Liver (tissue), 9 donors: ENCODE measurements around the gene SCUBE3. TPM values are rescaled to one million over a fixed set of nuclear protein-coding genes. Genes with fewer than 3 reads are reported as not detected.

Experiments used
- DNase-seq: peaks from one replicate; pipeline ENCODE4 v3.0.0-alpha.2; 2017; ENCODE audit warnings: low spot score
- H3K27ac ChIP-seq, 2 donors: one replicate each; pipeline ENCODE4 v1.7.0; 2013; ENCODE audit warnings: inconsistent platforms in 2 of 2, low read length in 2 of 2, control low read depth in 1 of 2, low read depth in 1 of 2, mild to moderate bottlenecking in 1 of 2
- H3K27me3 ChIP-seq, 4 donors: one replicate each; pipeline versions ENCODE4 v1.6.1 to v1.7.0; 2013; ENCODE audit warnings: low read length in 3 of 4, inconsistent platforms in 1 of 4, mild to moderate bottlenecking in 1 of 4, moderate library complexity in 1 of 4; ENCODE audit not compliant: control insufficient read depth in 4 of 4, insufficient read depth in 4 of 4
- H3K36me3 ChIP-seq, 4 donors: one replicate each; pipeline versions ENCODE4 v1.6.1 to v1.7.0; 2013; ENCODE audit warnings: low read length in 3 of 4, mild to moderate bottlenecking in 3 of 4, low read depth in 1 of 4, moderate library complexity in 1 of 4; ENCODE audit not compliant: control insufficient read depth in 4 of 4, insufficient read depth in 3 of 4
- H3K4me1 ChIP-seq, 4 donors: one replicate each; pipeline versions ENCODE4 v1.6.1 to v1.7.0; 2013; ENCODE audit warnings: low read length in 3 of 4, mild to moderate bottlenecking in 3 of 4, moderate library complexity in 1 of 4; ENCODE audit not compliant: control insufficient read depth in 4 of 4, insufficient read depth in 4 of 4
- H3K4me3 ChIP-seq, 3 donors: one replicate each; pipeline versions ENCODE4 v1.6.1 to v1.7.0; 2013; ENCODE audit warnings: low read length in 3 of 3, control low read depth in 1 of 3, low read depth in 1 of 3, mild to moderate bottlenecking in 1 of 3
- H3K9ac ChIP-seq, 2 donors: one replicate each; pipeline ENCODE4 v1.7.0; 2013; ENCODE audit warnings: low read length in 2 of 2, mild to moderate bottlenecking in 2 of 2, moderate library complexity in 2 of 2, control low read depth in 1 of 2, low read depth in 1 of 2
- H3K9me3 ChIP-seq, 4 donors: one replicate each; pipeline versions ENCODE4 v1.6.1 to v1.7.0; 2013; ENCODE audit warnings: low read length in 3 of 4; ENCODE audit not compliant: control insufficient read depth in 4 of 4
- EGR1 ChIP-seq, 2 donors: IDR thresholded peaks; 2 replicates each; pipeline ENCODE4 v1.6.1; 2016 to 2018; ENCODE audit warnings: antibody characterized with exemption in 2 of 2, low read depth in 2 of 2
- FOXA1 ChIP-seq: IDR thresholded peaks from 2 replicates; pipeline ENCODE4 v1.6.1; 2016; ENCODE audit warnings: antibody characterized with exemption
- FOXA2 ChIP-seq: IDR thresholded peaks from 2 replicates; pipeline ENCODE4 v1.6.1; 2016; ENCODE audit warnings: antibody characterized with exemption
- GABPA ChIP-seq, 2 donors: IDR thresholded peaks in 1 of 2; conservative IDR thresholded peaks in 1 of 2; 2 replicates each; pipeline ENCODE4 v1.6.1; 2016; ENCODE audit warnings: antibody characterized with exemption in 2 of 2, mild to moderate bottlenecking in 1 of 2, moderate library complexity in 1 of 2
- HNF4A ChIP-seq, 2 donors: conservative IDR thresholded peaks; 2 replicates each; pipeline ENCODE4 v1.6.1; 2016; ENCODE audit warnings: antibody characterized with exemption in 2 of 2, mild to moderate bottlenecking in 2 of 2
- HNF4G ChIP-seq: IDR thresholded peaks from 2 replicates; pipeline ENCODE4 v1.6.1; 2016; ENCODE audit warnings: antibody characterized with exemption
- JUND ChIP-seq, 2 donors: IDR thresholded peaks; 2 replicates each; pipeline ENCODE4 v1.6.1; 2016; ENCODE audit warnings: antibody characterized with exemption in 2 of 2
- NR2F2 ChIP-seq: IDR thresholded peaks from 2 replicates; pipeline ENCODE4 v1.6.1; 2016; ENCODE audit warnings: antibody characterized with exemption
- RAD21 ChIP-seq, 2 donors: IDR thresholded peaks; 2 replicates each; pipeline ENCODE4 v1.6.1; 2016; ENCODE audit warnings: antibody characterized with exemption in 2 of 2, mild to moderate bottlenecking in 2 of 2
- RXRA ChIP-seq, 2 donors: IDR thresholded peaks; 2 replicates each; pipeline ENCODE4 v1.6.1; 2017 to 2018; ENCODE audit warnings: antibody characterized with exemption in 2 of 2, mild to moderate bottlenecking in 1 of 2
- SP1 ChIP-seq: IDR thresholded peaks from 2 replicates; pipeline ENCODE4 v1.6.1; 2018; ENCODE audit warnings: antibody characterized with exemption, mild to moderate bottlenecking
- TAF1 ChIP-seq: conservative IDR thresholded peaks from 2 replicates; pipeline ENCODE4 v1.6.1; 2016; ENCODE audit warnings: antibody characterized with exemption, mild to moderate bottlenecking
- YY1 ChIP-seq: IDR thresholded peaks from 2 replicates; pipeline ENCODE4 v1.6.1; 2016; ENCODE audit warnings: antibody characterized with exemption, mild to moderate bottlenecking
- WGBS: extraction: QIAGEN DNeasy Blood & Tissue Kit; methylation state at CpG from one replicate; pipeline ENCODE4 v1.1.7; 2013; 5-methylcytosine and 5-hydroxymethylcytosine counted together
- polyA plus RNA-seq, 2 donors: library from polyadenylated mRNA; stranded (reverse) in 1 of 2; unstranded in 1 of 2; fragments of 200-250 nt in 1 of 2; fragments of >200 nt in 1 of 2; fragmentation: Nextera tagmentation in 1 of 2; extraction: Ambion mirVana in 1 of 2; gene quantifications; one replicate each; pipeline versions ENCODE4 v1.2.1 to v1.2.3, GENCODE V29; 2013 to 2015
- total RNA-seq, 2 donors: library from RNA; depleted of rRNA; stranded (reverse); fragments of >200 nt; gene quantifications; one replicate each; pipeline ENCODE4 v1.2.3, GENCODE V29; 2014
- TF ChIP-seq, protein P1 (sequence below): IDR thresholded peaks from 2 replicates; pipeline ENCODE4 v1.6.1; 2016; ENCODE audit warnings: antibody characterized with exemption, mild to moderate bottlenecking
- TF ChIP-seq, protein P2 (sequence below): IDR thresholded peaks from 2 replicates; pipeline ENCODE4 v1.6.1; 2016; ENCODE audit warnings: antibody characterized with exemption
- TF ChIP-seq, protein P3 (sequence below): IDR thresholded peaks from 2 replicates; pipeline ENCODE4 v1.6.1; 2016; ENCODE audit warnings: antibody characterized with exemption
- TF ChIP-seq, protein P4 (sequence below): IDR thresholded peaks from 2 replicates; pipeline ENCODE4 v1.6.1; 2016; ENCODE audit warnings: antibody characterized with exemption
- TF ChIP-seq, protein P5 (sequence below): fragments of 150-350 bp; IDR thresholded peaks from 2 replicates; pipeline ENCODE4 v1.5.1; 2017; ENCODE audit warnings: improper control_type of control experiment, low read depth, low read length; ENCODE audit not compliant: missing input control
- donor health status: healthy.
- donor health status: healthy.
- donor health status: healthy.
- donor health status: healthy.
- donor health status: healthy.

Gene SCUBE3
- total and polyA plus RNA-seq, 4 donors = 0.03 to 0.09 (median 0.07) TPM

DNA sequence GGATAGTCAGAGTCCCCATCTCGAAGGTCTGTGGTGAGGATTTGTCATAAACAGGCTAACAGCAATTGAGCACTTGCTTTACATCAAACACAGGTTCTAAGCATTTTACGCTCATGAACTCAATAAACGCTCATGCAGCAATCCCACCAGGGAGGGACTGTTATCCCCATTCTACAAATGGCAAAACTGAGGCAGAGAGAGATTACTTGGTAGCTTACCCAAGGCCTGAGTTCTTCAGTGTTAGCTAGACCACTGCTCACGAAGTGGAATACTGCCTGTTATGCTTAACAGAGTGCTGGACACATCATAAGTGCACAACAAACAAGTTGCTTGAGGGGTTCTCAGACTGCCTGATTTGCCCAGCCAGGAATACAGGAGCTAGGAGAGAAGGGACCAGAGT is 48.9 kb upstream of the SCUBE3 start:
- no peak overlapping the region for H3K9ac ChIP-seq
- DNase-seq = no peak

DNA sequence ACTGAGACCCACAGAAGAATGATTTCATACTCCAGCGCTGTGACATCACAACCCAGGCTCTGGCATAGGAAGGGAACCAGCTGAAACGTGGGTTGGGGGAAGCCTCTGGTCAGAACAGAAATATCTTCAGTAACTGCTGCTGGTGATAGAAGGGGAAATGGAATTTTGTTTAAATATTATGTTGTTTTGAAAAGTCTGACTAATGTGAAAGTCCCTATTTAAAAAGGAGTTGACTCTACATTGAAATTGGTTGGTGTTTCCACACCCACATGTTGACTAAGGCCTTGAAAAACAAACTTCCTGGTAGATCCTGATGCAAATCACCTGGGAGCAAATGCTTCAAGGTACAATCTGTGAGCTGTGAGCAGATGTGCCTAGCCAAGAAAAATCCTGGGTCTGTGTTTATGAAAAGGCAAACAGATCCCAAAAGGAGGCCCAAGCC is 48.1 kb upstream of the SCUBE3 start:
- Histone ChIP-seq H3K27ac (peak overlapping the region; percentile 91 to 92), H3K27me3 (no peaks in the 10 kb centered on the region), H3K4me3 (no peak overlapping the region), H3K9me3 (no peaks in the 10 kb centered on the region), H3K4me1 (peaks cover 8 to 50% (median 32%) of the 10 kb centered on the region in 4 donors), H3K36me3 (no peaks in the 10 kb centered on the region), H3K9ac (peak overlapping the region; percentile 5 to 26)
- TF ChIP-seq GABPA (IDR thresholded peaks at IDR 0.05 in 1 of 2, conservative IDR thresholded peaks at IDR 0.05 in 1 of 2) (peak in 1 of 2 donors; percentile 56), NR2F2 (no peak), FOXA2 (peak; percentile 97), FOXA1 (peak; percentile 93), SP1 (peak; percentile 87), EGR1 (IDR thresholded peaks at IDR 0.05; ENCODE audit: low read depth in 2 of 2) (peak in 1 of 2 donors; percentile 33), RXRA (IDR thresholded peaks at IDR 0.05) (peak in 1 of 2 donors; percentile 60), TAF1 (no peak), RAD21 (IDR thresholded peaks at IDR 0.05) (peak in 1 of 2 donors; percentile 22), HNF4G (no peak), YY1 (peak; percentile 51), HNF4A (conservative IDR thresholded peaks at IDR 0.05) (peak; percentile 77 to 86), JUND (IDR thresholded peaks at IDR 0.05) (peak; percentile 47 to 86)
- TF ChIP-seq, protein P1, sequence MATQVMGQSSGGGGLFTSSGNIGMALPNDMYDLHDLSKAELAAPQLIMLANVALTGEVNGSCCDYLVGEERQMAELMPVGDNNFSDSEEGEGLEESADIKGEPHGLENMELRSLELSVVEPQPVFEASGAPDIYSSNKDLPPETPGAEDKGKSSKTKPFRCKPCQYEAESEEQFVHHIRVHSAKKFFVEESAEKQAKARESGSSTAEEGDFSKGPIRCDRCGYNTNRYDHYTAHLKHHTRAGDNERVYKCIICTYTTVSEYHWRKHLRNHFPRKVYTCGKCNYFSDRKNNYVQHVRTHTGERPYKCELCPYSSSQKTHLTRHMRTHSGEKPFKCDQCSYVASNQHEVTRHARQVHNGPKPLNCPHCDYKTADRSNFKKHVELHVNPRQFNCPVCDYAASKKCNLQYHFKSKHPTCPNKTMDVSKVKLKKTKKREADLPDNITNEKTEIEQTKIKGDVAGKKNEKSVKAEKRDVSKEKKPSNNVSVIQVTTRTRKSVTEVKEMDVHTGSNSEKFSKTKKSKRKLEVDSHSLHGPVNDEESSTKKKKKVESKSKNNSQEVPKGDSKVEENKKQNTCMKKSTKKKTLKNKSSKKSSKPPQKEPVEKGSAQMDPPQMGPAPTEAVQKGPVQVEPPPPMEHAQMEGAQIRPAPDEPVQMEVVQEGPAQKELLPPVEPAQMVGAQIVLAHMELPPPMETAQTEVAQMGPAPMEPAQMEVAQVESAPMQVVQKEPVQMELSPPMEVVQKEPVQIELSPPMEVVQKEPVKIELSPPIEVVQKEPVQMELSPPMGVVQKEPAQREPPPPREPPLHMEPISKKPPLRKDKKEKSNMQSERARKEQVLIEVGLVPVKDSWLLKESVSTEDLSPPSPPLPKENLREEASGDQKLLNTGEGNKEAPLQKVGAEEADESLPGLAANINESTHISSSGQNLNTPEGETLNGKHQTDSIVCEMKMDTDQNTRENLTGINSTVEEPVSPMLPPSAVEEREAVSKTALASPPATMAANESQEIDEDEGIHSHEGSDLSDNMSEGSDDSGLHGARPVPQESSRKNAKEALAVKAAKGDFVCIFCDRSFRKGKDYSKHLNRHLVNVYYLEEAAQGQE = peak; percentile 87
- TF ChIP-seq, protein P2, sequence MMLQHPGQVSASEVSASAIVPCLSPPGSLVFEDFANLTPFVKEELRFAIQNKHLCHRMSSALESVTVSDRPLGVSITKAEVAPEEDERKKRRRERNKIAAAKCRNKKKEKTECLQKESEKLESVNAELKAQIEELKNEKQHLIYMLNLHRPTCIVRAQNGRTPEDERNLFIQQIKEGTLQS = no peak
- TF ChIP-seq, protein P3, sequence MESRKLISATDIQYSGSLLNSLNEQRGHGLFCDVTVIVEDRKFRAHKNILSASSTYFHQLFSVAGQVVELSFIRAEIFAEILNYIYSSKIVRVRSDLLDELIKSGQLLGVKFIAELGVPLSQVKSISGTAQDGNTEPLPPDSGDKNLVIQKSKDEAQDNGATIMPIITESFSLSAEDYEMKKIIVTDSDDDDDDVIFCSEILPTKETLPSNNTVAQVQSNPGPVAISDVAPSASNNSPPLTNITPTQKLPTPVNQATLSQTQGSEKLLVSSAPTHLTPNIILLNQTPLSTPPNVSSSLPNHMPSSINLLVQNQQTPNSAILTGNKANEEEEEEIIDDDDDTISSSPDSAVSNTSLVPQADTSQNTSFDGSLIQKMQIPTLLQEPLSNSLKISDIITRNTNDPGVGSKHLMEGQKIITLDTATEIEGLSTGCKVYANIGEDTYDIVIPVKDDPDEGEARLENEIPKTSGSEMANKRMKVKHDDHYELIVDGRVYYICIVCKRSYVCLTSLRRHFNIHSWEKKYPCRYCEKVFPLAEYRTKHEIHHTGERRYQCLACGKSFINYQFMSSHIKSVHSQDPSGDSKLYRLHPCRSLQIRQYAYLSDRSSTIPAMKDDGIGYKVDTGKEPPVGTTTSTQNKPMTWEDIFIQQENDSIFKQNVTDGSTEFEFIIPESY = no peak
- TF ChIP-seq, protein P4, sequence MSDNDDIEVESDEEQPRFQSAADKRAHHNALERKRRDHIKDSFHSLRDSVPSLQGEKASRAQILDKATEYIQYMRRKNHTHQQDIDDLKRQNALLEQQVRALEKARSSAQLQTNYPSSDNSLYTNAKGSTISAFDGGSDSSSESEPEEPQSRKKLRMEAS = peak; percentile 72
- TF ChIP-seq, protein P5, sequence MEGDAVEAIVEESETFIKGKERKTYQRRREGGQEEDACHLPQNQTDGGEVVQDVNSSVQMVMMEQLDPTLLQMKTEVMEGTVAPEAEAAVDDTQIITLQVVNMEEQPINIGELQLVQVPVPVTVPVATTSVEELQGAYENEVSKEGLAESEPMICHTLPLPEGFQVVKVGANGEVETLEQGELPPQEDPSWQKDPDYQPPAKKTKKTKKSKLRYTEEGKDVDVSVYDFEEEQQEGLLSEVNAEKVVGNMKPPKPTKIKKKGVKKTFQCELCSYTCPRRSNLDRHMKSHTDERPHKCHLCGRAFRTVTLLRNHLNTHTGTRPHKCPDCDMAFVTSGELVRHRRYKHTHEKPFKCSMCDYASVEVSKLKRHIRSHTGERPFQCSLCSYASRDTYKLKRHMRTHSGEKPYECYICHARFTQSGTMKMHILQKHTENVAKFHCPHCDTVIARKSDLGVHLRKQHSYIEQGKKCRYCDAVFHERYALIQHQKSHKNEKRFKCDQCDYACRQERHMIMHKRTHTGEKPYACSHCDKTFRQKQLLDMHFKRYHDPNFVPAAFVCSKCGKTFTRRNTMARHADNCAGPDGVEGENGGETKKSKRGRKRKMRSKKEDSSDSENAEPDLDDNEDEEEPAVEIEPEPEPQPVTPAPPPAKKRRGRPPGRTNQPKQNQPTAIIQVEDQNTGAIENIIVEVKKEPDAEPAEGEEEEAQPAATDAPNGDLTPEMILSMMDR = no peak
- DNase-seq = no peak
- 65% methylated on average over 2 of the region's 2 CpGs for WGBS

More for the DNA sequence above, 48.9 kb upstream of the SCUBE3 start:
- no peaks in the 10 kb centered on the region for H3K9me3 ChIP-seq
- H3K27me3 ChIP-seq = no peaks in the 10 kb centered on the region
- H3K4me3 ChIP-seq = no peak overlapping the region
- no peaks in the 10 kb centered on the region for H3K36me3 ChIP-seq
- TF ChIP-seq HNF4A (conservative IDR thresholded peaks at IDR 0.05) (no peak), YY1 (no peak), EGR1 (IDR thresholded peaks at IDR 0.05; ENCODE audit: low read depth in 2 of 2) (no peak)
- TF ChIP-seq, protein P5 = no peak
- H3K4me1 ChIP-seq = peaks cover 8 to 57% (median 36%) of the 10 kb centered on the region in 4 donors
- WGBS = 94% methylated on average over 4 of the region's 4 CpGs
- H3K27ac ChIP-seq = peak overlapping the region; percentile 91 to 92
